MM.1S (cell line): ENCODE results near the gene ACTA1.

ENCODE experiments used
- DNase-seq: peaks from one replicate; pipeline ENCODE4 v3.0.0-alpha.2; 2015
- H2AFZ ChIP-seq: fragments of 300-600 bp; sonication (generic); 2 replicates; pipeline ENCODE4 v1.6.0; 2016; ENCODE audit warnings: antibody characterized with exemption, low read length
- H3F3A ChIP-seq: fragments of 300-600 bp; sonication (generic); 2 replicates; pipeline ENCODE4 v1.6.1; 2016; ENCODE audit warnings: mild to moderate bottlenecking, antibody characterized with exemption, low read length, moderate library complexity, mixed read lengths; ENCODE audit not compliant: insufficient read depth
- H3K27ac ChIP-seq: fragments of 300-600 bp; sonication (generic); 2 replicates; pipeline ENCODE4 v1.5.1; 2016; ENCODE audit warnings: mild to moderate bottlenecking, low read length
- H3K27me3 ChIP-seq: fragments of 300-600 bp; sonication (generic); replicated peaks from 2 replicates; pipeline ENCODE4 v1.6.0; 2016; ENCODE audit warnings: low read length; ENCODE audit not compliant: insufficient read depth
- H3K36me3 ChIP-seq: fragments of 300-600 bp; sonication (generic); replicated peaks from 2 replicates; pipeline ENCODE4 v1.6.1; 2016; ENCODE audit warnings: mild to moderate bottlenecking, low read length, mixed read lengths; ENCODE audit not compliant: insufficient read depth
- H3K4me1 ChIP-seq: fragments of 300-600 bp; sonication (generic); 2 replicates; pipeline ENCODE4 v1.6.1; 2016; ENCODE audit warnings: low read length, mixed read lengths
- H3K4me2 ChIP-seq: fragments of 300-600 bp; sonication (generic); 2 replicates; pipeline ENCODE4 v1.6.0; 2016; ENCODE audit warnings: low read depth, low read length
- H3K4me3 ChIP-seq: fragments of 300-600 bp; sonication (generic); 2 replicates; pipeline ENCODE4 v1.5.1; 2016; ENCODE audit warnings: low read length, mixed read lengths
- H3K79me2 ChIP-seq: fragments of 300-600 bp; sonication (generic); 2 replicates; pipeline ENCODE4 v1.6.1; 2016; ENCODE audit warnings: mixed run types, low read length, mixed read lengths
- H3K9ac ChIP-seq: fragments of 300-600 bp; sonication (generic); 2 replicates; pipeline ENCODE4 v1.6.1; 2016; ENCODE audit warnings: low read length, mixed read lengths
- H3K9me2 ChIP-seq: fragments of 300-600 bp; sonication (generic); replicated peaks from 2 replicates; pipeline ENCODE4 v1.6.1; 2016; ENCODE audit warnings: mild to moderate bottlenecking, low read length, mixed read lengths; ENCODE audit not compliant: insufficient read depth
- H3K9me3 ChIP-seq: fragments of 300-600 bp; sonication (generic); replicated peaks from 2 replicates; pipeline ENCODE4 v1.6.1; 2016; ENCODE audit warnings: mild to moderate bottlenecking, low read length, mixed read lengths; ENCODE audit not compliant: insufficient read depth
- H4K20me1 ChIP-seq: fragments of 300-600 bp; sonication (generic); 2 replicates; pipeline ENCODE4 v1.6.1; 2016; ENCODE audit warnings: mild to moderate bottlenecking, low read length, moderate library complexity, mixed read lengths; ENCODE audit not compliant: insufficient read depth
- CTCF ChIP-seq: fragments of 300-600 bp; sonication (generic); IDR thresholded peaks from 2 replicates; pipeline ENCODE4 v1.5.1; 2016; ENCODE audit warnings: antibody characterized with exemption, low read length, mixed read lengths
- EZH2 ChIP-seq: fragments of 300-600 bp; sonication (generic); optimal IDR thresholded peaks from 2 replicates; pipeline ENCODE3; 2017; ENCODE audit warnings: low read depth, mild to moderate bottlenecking, antibody characterized with exemption, low read length, mixed read lengths
- EZH2phosphoT487 ChIP-seq: fragments of 300-600 bp; sonication (generic); IDR thresholded peaks from 2 replicates; pipeline ENCODE4 v1.6.1; 2018; ENCODE audit warnings: antibody characterized with exemption, low read length

The ACTA1 gene

GRCh38 chr1:229432116-229432461 is 1.8 kb downstream of the ACTA1 start:
- H3K27me3 ChIP-seq: 0 out of 2 replicates have a peak, but pooled peaks cover 12% of the 10 kb centered on the region
- no peaks in the 10 kb centered on the region for H3K79me2 ChIP-seq

GRCh38 chr1:229431284-229432115 is 2.4 kb downstream of the ACTA1 start:
- Histone ChIP-seq H3K27me3 (0 out of 2 replicates have a peak, but pooled peaks cover 12% of the 10 kb centered on the region), H3K36me3 (no peaks in the 10 kb centered on the region), H2AFZ (no peak overlapping the region), H3K79me2 (no peaks in the 10 kb centered on the region), H4K20me1 (no peaks in the 10 kb centered on the region), H3K4me1 (peaks cover 19% of the 10 kb centered on the region), H3K9me3 (no peaks in the 10 kb centered on the region), H3K9me2 (no peaks in the 10 kb centered on the region), H3F3A (peaks cover 5% of the 10 kb centered on the region), H3K4me2 (no peak overlapping the region), H3K9ac (no peak overlapping the region), H3K4me3 (no peak overlapping the region), H3K27ac (no peak overlapping the region)
- no peak for DNase-seq
- TF ChIP-seq EZH2phosphoT487 (no peak), EZH2 (no peak), CTCF (no peak)

More at GRCh38 chr1:229432116-229432461, 1.8 kb downstream of the ACTA1 start:
- Histone ChIP-seq H3K36me3 (no peaks in the 10 kb centered on the region), H3K9me2 (no peaks in the 10 kb centered on the region), H3K4me2 (no peak overlapping the region), H3K27ac (no peak overlapping the region), H4K20me1 (no peaks in the 10 kb centered on the region), H3F3A (peaks cover 5% of the 10 kb centered on the region), H3K4me3 (no peak overlapping the region), H3K9ac (no peak overlapping the region), H2AFZ (no peak overlapping the region), H3K4me1 (peaks cover 19% of the 10 kb centered on the region), H3K9me3 (no peaks in the 10 kb centered on the region)
- no peak for DNase-seq
- TF ChIP-seq EZH2phosphoT487 (no peak), EZH2 (no peak), CTCF (no peak)

GRCh38 chr1:229430761-229431283 is 3.1 kb downstream of the ACTA1 start:
- no peak overlapping the region for H3K4me3 ChIP-seq

More at GRCh38 chr1:229430761-229431283, 3.1 kb downstream of the ACTA1 start:
- Histone ChIP-seq H3F3A (peaks cover 5% of the 10 kb centered on the region), H3K4me2 (no peak overlapping the region), H3K4me1 (peaks cover 19% of the 10 kb centered on the region), H2AFZ (no peak overlapping the region), H3K36me3 (no peaks in the 10 kb centered on the region), H3K27me3 (0 out of 2 replicates have a peak, but pooled peaks cover 12% of the 10 kb centered on the region), H3K9me2 (no peaks in the 10 kb centered on the region), H3K79me2 (no peaks in the 10 kb centered on the region), H3K9ac (no peak overlapping the region), H3K9me3 (no peaks in the 10 kb centered on the region), H4K20me1 (no peaks in the 10 kb centered on the region), H3K27ac (no peak overlapping the region)
- no peak for TF ChIP-seq CTCF
- TF ChIP-seq EZH2phosphoT487: no peak
- TF ChIP-seq EZH2: no peak
- no peak for DNase-seq
